ENCODE measurements around the gene NR1D1. TPM values are rescaled to one million over a fixed set of nuclear protein-coding genes. Genes with fewer than 3 reads are reported as not detected.

The NR1D1 gene
- total RNA-seq: 4.7 and 6.2 TPM in 2 replicates

DNA sequence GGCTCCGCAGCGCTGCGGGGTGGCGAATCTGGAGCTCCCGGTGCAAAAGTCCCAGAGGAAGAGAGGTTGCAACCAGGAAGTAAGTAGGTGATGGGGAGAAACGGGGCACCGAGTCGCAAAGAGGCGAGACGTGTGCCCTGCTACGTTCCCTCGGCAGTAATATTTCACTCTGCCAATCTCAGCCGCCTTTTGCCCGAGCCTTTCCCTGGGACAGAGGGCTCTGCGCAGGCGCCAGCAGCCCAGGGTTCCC, at the start of gene NR1D1:
Gene NR1D1 (minus strand): TSS at position 171 of the 250 bp plus-strand sequence. CDS start 495 bp downstream, outside the sequence.

DNA sequence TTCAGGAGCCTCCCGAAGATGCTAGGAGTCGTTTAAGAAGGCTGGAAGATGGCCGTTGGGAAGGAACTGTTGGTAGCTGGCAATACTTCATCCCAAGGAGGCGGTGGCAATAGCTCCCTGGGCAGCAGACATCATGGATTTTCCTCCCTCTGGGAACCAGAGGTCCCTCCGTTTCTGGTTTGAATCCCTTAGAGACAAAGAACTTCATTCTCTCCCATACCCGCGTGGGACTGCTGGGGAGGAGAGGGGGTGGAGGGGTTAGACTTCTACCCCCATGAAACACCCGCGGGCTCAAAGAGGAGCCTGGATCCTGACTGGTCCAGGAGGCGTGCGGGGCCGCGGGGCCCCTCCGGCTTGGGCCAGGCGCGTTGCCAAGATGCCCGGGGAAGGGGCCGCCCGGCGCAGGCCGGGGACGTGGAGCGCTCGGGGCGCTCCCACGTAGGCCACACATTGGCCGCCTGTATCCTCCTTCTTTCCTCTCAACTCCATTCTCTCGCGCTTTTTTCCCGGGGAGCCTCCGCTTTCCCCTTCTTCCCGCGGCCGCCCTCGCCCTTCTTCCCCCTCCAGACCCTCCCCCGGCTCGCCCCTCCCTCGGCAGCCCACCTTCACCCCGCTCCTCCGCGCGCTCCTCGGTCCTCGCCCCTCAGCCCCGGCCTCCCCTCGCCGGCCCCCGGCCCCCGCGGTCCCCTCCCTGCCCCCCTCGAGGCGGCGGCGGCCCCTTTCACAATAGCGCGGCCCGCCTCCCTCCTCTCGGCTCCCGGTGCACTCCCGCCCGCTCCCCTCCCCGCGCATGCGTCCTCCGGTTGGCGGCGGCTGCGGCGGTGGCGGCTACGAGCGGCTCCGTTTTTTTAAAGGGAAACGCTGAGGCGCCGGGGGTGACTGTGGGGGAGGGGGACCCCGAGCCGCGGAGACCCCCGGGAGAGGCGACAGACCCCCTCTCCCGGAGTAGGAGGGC, 21.1 kb upstream of the NR1D1 start, which contains the start of gene MSL1:
Gene MSL1 (plus strand): TSS at position 791 of the 955 bp plus-strand sequence. CDS start 642 bp downstream, outside the sequence.

DNA sequence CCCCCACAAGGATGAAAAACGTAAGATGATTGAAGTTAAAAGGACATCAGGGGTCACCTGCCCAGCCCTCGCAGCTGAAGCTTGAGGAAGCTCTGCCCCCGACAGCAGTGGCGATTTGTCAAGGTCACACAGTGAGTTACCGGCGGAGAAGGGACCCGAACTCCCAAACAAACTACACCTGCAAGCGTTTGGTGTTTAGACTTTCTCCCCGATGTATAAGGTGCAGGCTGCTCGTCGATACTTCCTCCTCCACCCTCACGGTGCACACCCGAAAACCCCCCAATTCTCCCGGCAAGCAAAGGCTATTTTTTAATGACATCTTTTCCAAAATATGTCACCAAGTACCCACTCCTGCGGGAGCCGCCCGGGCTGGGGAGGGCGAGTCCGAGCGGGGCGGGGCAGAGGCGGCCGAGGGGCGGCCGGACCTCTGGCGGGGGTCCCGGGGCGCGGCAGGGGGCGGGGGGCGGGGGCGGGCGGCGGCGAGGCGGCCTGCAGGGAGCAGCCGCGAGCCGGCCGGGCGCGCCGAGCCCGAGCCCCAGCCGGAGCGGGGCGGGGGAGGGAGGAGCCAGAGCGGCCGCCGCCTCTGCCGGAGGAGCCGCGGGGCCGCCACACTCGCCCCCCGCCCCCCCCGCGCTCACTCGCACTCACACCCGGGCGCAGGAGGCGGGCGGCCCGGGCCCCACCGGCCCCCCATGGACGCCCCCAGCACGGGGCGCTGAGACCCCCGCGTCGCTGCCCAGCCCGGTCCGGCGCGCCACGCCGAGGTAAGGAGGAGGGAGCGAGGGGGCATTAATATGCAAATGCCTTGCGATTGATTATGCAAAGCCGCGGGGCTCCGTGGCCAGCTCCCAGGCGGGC, 37.8 kb downstream of the NR1D1 start, which contains the start of gene THRA:
Gene THRA (plus strand): TSS at position 637 of the 858 bp plus-strand sequence. CDS start 11,524 bp downstream, outside the sequence.

Other genes with a start within 250 kb of the NR1D1 start
- not detected in 2 replicates for gene IKZF3, start 236.3 kb downstream of the NR1D1 start, total RNA-seq
- not detected in 2 replicates for gene ZPBP2, start 232.4 kb downstream of the NR1D1 start, total RNA-seq
- 12.1 and 13.6 TPM in 2 replicates for gene GSDMB, start 182.0 kb downstream of the NR1D1 start, total RNA-seq
- gene ORMDL3, start 173.0 kb downstream of the NR1D1 start, total RNA-seq: 98.0 and 118 TPM in 2 replicates
- not detected in 2 replicates for gene LRRC3C, start 172.9 kb downstream of the NR1D1 start, total RNA-seq
- gene GSDMA, start 137.6 kb downstream of the NR1D1 start, total RNA-seq: not detected in 2 replicates
- gene PSMD3, start 119.8 kb downstream of the NR1D1 start, total RNA-seq: 94.6 and 111 TPM in 2 replicates
- gene CSF3, start 85.1 kb downstream of the NR1D1 start, total RNA-seq: 0.13 TPM in 1 of 2 replicates, not detected in the other
- 41.5 and 42.3 TPM in 2 replicates for gene MED24, start 46.2 kb downstream of the NR1D1 start, total RNA-seq
- gene THRA, start 37.6 kb downstream of the NR1D1 start, total RNA-seq: 33.1 and 51.5 TPM in 2 replicates
- 41.6 and 43.4 TPM in 2 replicates for gene MSL1, start 21.4 kb upstream of the NR1D1 start, total RNA-seq
- 27.6 and 28.0 TPM in 2 replicates for gene CASC3, start 39.9 kb upstream of the NR1D1 start, total RNA-seq
- gene RAPGEFL1, start 76.9 kb upstream of the NR1D1 start, total RNA-seq: 1.8 and 3.5 TPM in 2 replicates
- 12.3 and 13.6 TPM in 2 replicates for gene WIPF2, start 118.7 kb upstream of the NR1D1 start, total RNA-seq
- 3.9 and 6.6 TPM in 2 replicates for gene CDC6, start 187.3 kb upstream of the NR1D1 start, total RNA-seq
- gene RARA, start 208.6 kb upstream of the NR1D1 start, total RNA-seq: 19.7 and 20.8 TPM in 2 replicates